ENCODE data around the gene EHBP1L1.

GRCh38 chr11:65641297-65642013 lies 65.6 kb downstream of the EHBP1L1 start:
- TF ChIP-seq CTCF (IDR thresholded peaks at IDR 0.05) (no peak), ZFX (IDR thresholded peaks at IDR 0.05; ENCODE audit: borderline replicate concordance) (no peak)
